Transverse colon (tissue), 4 donors: ENCODE results near the gene ABCC10. TPM values are rescaled to one million over a fixed set of nuclear protein-coding genes. Genes with fewer than 3 reads are reported as not detected.
"Not testable (repeated sequence)": the region's sequence is repeated elsewhere in the genome, so short reads cannot be mapped to it uniquely, and the experiment has no call there.

Experiments
- DNase-seq: peaks from one replicate; pipeline ENCODE4 v3.0.0-alpha.2; 2019
- H3K27ac ChIP-seq, 4 donors: fragments of 200-600 bp; sonication (generic); 2 replicates each; pipeline ENCODE4 v1.5.1; 2016 to 2018; ENCODE audit warnings: inconsistent platforms in 4 of 4
- H3K27me3 ChIP-seq: fragments of 200-600 bp; sonication (generic); 2 replicates; pipeline ENCODE4 v1.5.1; 2017; ENCODE audit warnings: inconsistent platforms
- H3K36me3 ChIP-seq, 4 donors: fragments of 200-600 bp; sonication (generic); 2 replicates each; pipeline ENCODE4 v1.5.1; 2017 to 2019; ENCODE audit warnings: inconsistent platforms in 4 of 4
- H3K4me1 ChIP-seq, 4 donors: fragments of 200-600 bp; sonication (generic); 2 replicates each; pipeline ENCODE4 v1.5.1; 2017 to 2020; ENCODE audit warnings: inconsistent platforms in 4 of 4
- H3K4me3 ChIP-seq, 4 donors: fragments of 200-600 bp; sonication (generic); 1 replicate in 1 of 4; 2 replicates in 3 of 4; pipeline versions ENCODE4 v1.5.1 to v1.6.1; 2017 to 2019; ENCODE audit warnings: inconsistent platforms in 4 of 4
- H3K9me3 ChIP-seq, 2 donors: fragments of 200-600 bp; sonication (generic); 2 replicates each; pipeline ENCODE4 v1.5.1; 2017 to 2019; ENCODE audit warnings: inconsistent platforms in 2 of 2
- CTCF ChIP-seq, 5 experiments: fragments of 200-600 bp in 3 of 5; fragments of 450-650 bp in 2 of 5; sonication (generic) in 3 of 5; IDR thresholded peaks; 1 replicate in 2 of 5; 2 replicates in 3 of 5; pipeline ENCODE4 v1.5.1; 2016 to 2017; ENCODE audit warnings: antibody characterized with exemption in 5 of 5, inconsistent platforms in 3 of 5, mild to moderate bottlenecking in 2 of 5, moderate library complexity in 1 of 5
- EP300 ChIP-seq: sonication (generic); formaldehyde crosslinking; IDR thresholded peaks from one replicate; pipeline ENCODE4 v1.6.1; 2017; ENCODE audit warnings: antibody characterized with exemption, low read depth
- POLR2A ChIP-seq: fragments of 450-650 bp; IDR thresholded peaks from one replicate; pipeline ENCODE4 v1.6.1; 2016; ENCODE audit warnings: antibody characterized with exemption, mild to moderate bottlenecking, moderate library complexity
- POLR2AphosphoS5 ChIP-seq, 3 donors: sonication (generic); formaldehyde crosslinking; IDR thresholded peaks; one replicate each; pipeline ENCODE4 v1.6.1; 2016; ENCODE audit warnings: antibody characterized with exemption in 3 of 3
- WGBS, 2 donors: methylation state at CpG; one replicate each; pipeline ENCODE4 v1.1.5; 2018; ENCODE audit warnings: low coverage in 1 of 2; 5-methylcytosine and 5-hydroxymethylcytosine counted together
- in situ Hi-C, 4 donors: fragments of 200-750 bp; cut with MboI; loops; one replicate each; pipeline versions ENCODE4 v1.15.0 to v1.15.1; 2017; ENCODE audit warnings: low sequenced_read_pairs in 3 of 4, low pct_ligation_motif_present in 1 of 4, low pct_unique_long_range_greater_than_20kb in 1 of 4
- intact Hi-C: fragments of 100-400 bp; cut with DNase I; formaldehyde crosslinking; loops from one replicate; pipeline ENCODE4 v1.15.1; 2023; ENCODE audit warnings: low total_unique reads
- total RNA-seq, 4 donors: library from RNA; depleted of rRNA; stranded (reverse); fragments of >200 nt; gene quantifications; one replicate each; pipeline ENCODE4 v1.1.0, GENCODE V29; 2016

Gene ABCC10
- total RNA-seq, 4 donors from 2014 or later = 28.0 to 56.9 (median 33.7) TPM

GRCh38 chr6:43416935-43417334 lies 10.4 kb upstream of the ABCC10 start:
- in situ Hi-C loops = no loop called here
- Histone ChIP-seq H3K27me3 (no peaks in the 10 kb centered on the region), H3K4me3 (no peak overlapping the region), H3K9me3 (no peaks in the 10 kb centered on the region), H3K36me3 (no peaks in the 10 kb centered on the region), H3K4me1 (no peaks in the 10 kb centered on the region), H3K27ac (no peak overlapping the region)
- WGBS, 2 donors = 80 to 82% methylated on average over 2 to 4 of the region's 4 CpGs
- intact Hi-C loops = no loop called here
- no peak for TF ChIP-seq POLR2AphosphoS5 (IDR thresholded peaks at IDR 0.05)
- TF ChIP-seq EP300 = no peak
- TF ChIP-seq POLR2A = no peak
- TF ChIP-seq CTCF (IDR thresholded peaks at IDR 0.05) = no peak
- DNase-seq = no peak

GRCh38 chr6:43420012-43420709 lies 7.2 kb upstream of the ABCC10 start:
- no peaks in the 10 kb centered on the region for H3K4me1 ChIP-seq
- WGBS, 2 donors = 63 to 68% methylated on average over 5 of the region's 5 CpGs
- no peak for TF ChIP-seq CTCF (IDR thresholded peaks at IDR 0.05)
- no peak for TF ChIP-seq POLR2A
- TF ChIP-seq POLR2AphosphoS5 (IDR thresholded peaks at IDR 0.05) = no peak
- TF ChIP-seq EP300 = no peak
- intact Hi-C loops (no loop called here), in situ Hi-C loops (no loop called here)
- H3K9me3 ChIP-seq = no peaks in the 10 kb centered on the region
- no peaks in the 10 kb centered on the region for H3K27me3 ChIP-seq
- DNase-seq = no peak
- no peak overlapping the region for H3K27ac ChIP-seq
- no peaks in the 10 kb centered on the region for H3K36me3 ChIP-seq
- H3K4me3 ChIP-seq = no peak overlapping the region

GRCh38 chr6:43421831-43422230 lies 5.5 kb upstream of the ABCC10 start:
- Histone ChIP-seq H3K4me1 (peaks cover 0 to under 1% (median under 1%) of the 10 kb centered on the region in 4 donors), H3K36me3 (no peaks in the 10 kb centered on the region), H3K9me3 (no peaks in the 10 kb centered on the region), H3K27me3 (no peaks in the 10 kb centered on the region), H3K4me3 (no peak overlapping the region), H3K27ac (no peak overlapping the region)
- WGBS, 2 donors = 63 to 64% methylated on average over 3 of the region's 3 CpGs
- in situ Hi-C loops = no loop called here
- no peak for DNase-seq
- intact Hi-C loops = no loop called here
- no peak for TF ChIP-seq CTCF (IDR thresholded peaks at IDR 0.05)
- no peak for TF ChIP-seq POLR2AphosphoS5 (IDR thresholded peaks at IDR 0.05)
- no peak for TF ChIP-seq POLR2A

GRCh38 chr6:43425083-43425482 lies 2.3 kb upstream of the ABCC10 start:
- H3K27me3 ChIP-seq, DNase-seq, H3K4me3 ChIP-seq, H3K27ac ChIP-seq, H3K36me3 ChIP-seq, H3K9me3 ChIP-seq, in situ Hi-C loops, intact Hi-C loops: not testable (repeated sequence)
- 98% methylated on average over 5 of the region's 33 CpGs; no CpG with 5 or more reads in 1 of the 2 donors for WGBS, 2 donors
- peaks cover 7 to 21% (median 15%) of the 10 kb centered on the region in 4 donors for H3K4me1 ChIP-seq
